WTC11 (cell line): ENCODE measurements around the gene MYH11. TPM values are rescaled to one million over a fixed set of nuclear protein-coding genes. Genes with fewer than 3 reads are reported as not detected.

ENCODE experiments used
- ATAC-seq: fragments of 200-7000 bp; cut with Tn5 transposase; 2 replicates; pipeline ENCODE4 v1.10.0; 2021; ENCODE audit warnings: mild to moderate bottlenecking, moderate library complexity
- CTCF ChIA-PET: fragments of 300-600 bp; sonication (Branson Sonifier 250); formaldehyde crosslinking; loops from one replicate; lab custom pipeline; 2021; ENCODE audit warnings: antibody characterized with exemption; lab: Charles Lee
- POLR2A ChIA-PET: fragments of 350-600 bp; sonication (Branson Sonifier 250); formaldehyde crosslinking; loops from one replicate; lab custom pipeline; 2021; ENCODE audit warnings: antibody characterized with exemption; lab: Charles Lee
- DNase-seq: peaks from one replicate; pipeline ENCODE4 v3.0.0; 2021; ENCODE audit warnings: low spot score
- H3K27ac Mint-ChIP-seq: 2 replicates; pipeline ENCODE4 v1.8.0; 2021; ENCODE audit warnings: mixed read lengths
- H3K27me3 Mint-ChIP-seq: 2 replicates; pipeline ENCODE4 v1.8.0; 2021; ENCODE audit warnings: low read depth, mild to moderate bottlenecking, moderate library complexity, mixed read lengths
- H3K36me3 Mint-ChIP-seq: 2 replicates; pipeline ENCODE4 v1.8.0; 2021; ENCODE audit warnings: mixed read lengths
- H3K4me1 Mint-ChIP-seq: 2 replicates; pipeline ENCODE4 v1.8.0; 2022; ENCODE audit warnings: mixed read lengths
- H3K4me3 Mint-ChIP-seq: 2 replicates; pipeline ENCODE4 v1.8.0; 2021; ENCODE audit warnings: mild to moderate bottlenecking, moderate library complexity, mixed read lengths
- H3K9me3 Mint-ChIP-seq: 2 replicates; pipeline ENCODE4 v1.8.0; 2021; ENCODE audit warnings: mixed read lengths
- ATF1 ChIP-seq: sonication (generic); formaldehyde crosslinking; IDR thresholded peaks from 2 replicates; pipeline ENCODE4 v1.8.1; 2023; ENCODE audit warnings: mild to moderate bottlenecking, moderate library complexity, missing genetic modification reagents
- CDX4 ChIP-seq: fragments of 250-450 bp; sonication (Bioruptor Pico); IDR thresholded peaks from 2 replicates; pipeline ENCODE4 v1.9.0; 2021; ENCODE audit warnings: moderate library complexity, mild to moderate bottlenecking, inconsistent platforms, borderline replicate concordance
- E2F4 ChIP-seq: sonication (generic); formaldehyde crosslinking; IDR thresholded peaks from 2 replicates; pipeline ENCODE4 v1.8.1; 2022; ENCODE audit warnings: low read depth, mild to moderate bottlenecking, moderate library complexity, missing genetic modification reagents, borderline replicate concordance
- FOXJ3 ChIP-seq: sonication (generic); formaldehyde crosslinking; IDR thresholded peaks from 2 replicates; pipeline ENCODE4 v1.9.0; 2021; ENCODE audit warnings: missing genetic modification reagents, mild to moderate bottlenecking, borderline replicate concordance
- GRHL2 ChIP-seq: fragments of 250-450 bp; sonication (Bioruptor Pico); IDR thresholded peaks from 2 replicates; pipeline ENCODE4 v1.8.0; 2022; ENCODE audit warnings: mild to moderate bottlenecking, moderate library complexity; ENCODE audit not compliant: insufficient replicate concordance, severe bottlenecking
- HMGA2 ChIP-seq: fragments of 250-450 bp; sonication (Bioruptor Pico); IDR thresholded peaks from 2 replicates; pipeline ENCODE4 v1.4.0; 2021; ENCODE audit warnings: mild to moderate bottlenecking, moderate library complexity
- IRF2 ChIP-seq: sonication (generic); formaldehyde crosslinking; IDR thresholded peaks from 2 replicates; pipeline ENCODE4 v1.8.0; 2022; ENCODE audit warnings: low read depth, missing genetic modification reagents, borderline replicate concordance
- NR2C2 ChIP-seq: sonication (generic); formaldehyde crosslinking; IDR thresholded peaks from 2 replicates; pipeline ENCODE4 v1.8.0; 2022; ENCODE audit warnings: mild to moderate bottlenecking, missing genetic modification reagents
- PRRX2 ChIP-seq: fragments of 250-450 bp; sonication (Bioruptor Pico); IDR thresholded peaks from 2 replicates; pipeline ENCODE4 v1.8.0; 2021; ENCODE audit warnings: mild to moderate bottlenecking
- RORB ChIP-seq: fragments of 250-450 bp; sonication (Bioruptor Pico); IDR thresholded peaks from 2 replicates; pipeline ENCODE4 v1.9.0; 2021; ENCODE audit warnings: mild to moderate bottlenecking
- SP1 ChIP-seq: sonication (generic); formaldehyde crosslinking; conservative IDR thresholded peaks from 2 replicates; pipeline ENCODE4 v1.8.1; 2022; ENCODE audit warnings: missing genetic modification reagents
- STAT6 ChIP-seq: sonication (generic); formaldehyde crosslinking; conservative IDR thresholded peaks from 2 replicates; pipeline ENCODE4 v1.8.1; 2023; ENCODE audit warnings: mild to moderate bottlenecking, low read depth, missing genetic modification reagents, moderate library complexity
- USF1 ChIP-seq: sonication (generic); formaldehyde crosslinking; IDR thresholded peaks from 2 replicates; pipeline ENCODE4 v1.8.0; 2022; ENCODE audit warnings: mild to moderate bottlenecking, missing genetic modification reagents
- ZNF219 ChIP-seq: sonication (generic); formaldehyde crosslinking; IDR thresholded peaks from 2 replicates; pipeline ENCODE4 v1.8.0; 2023; ENCODE audit warnings: missing genetic modification reagents, mild to moderate bottlenecking, borderline replicate concordance
- ZNF232 ChIP-seq: sonication (generic); formaldehyde crosslinking; IDR thresholded peaks from 2 replicates; pipeline ENCODE4 v1.8.0; 2022; ENCODE audit warnings: mild to moderate bottlenecking, missing genetic modification reagents
- ZNF425 ChIP-seq: fragments of 250-450 bp; sonication (Bioruptor Pico); conservative IDR thresholded peaks from 2 replicates; pipeline ENCODE4 v1.9.0; 2021; ENCODE audit warnings: mild to moderate bottlenecking
- total RNA-seq: library from RNA; stranded (reverse); gene quantifications from 3 replicates; pipeline ENCODE4 v1.2.3, GENCODE V29; 2021

MYH11 gene
- total RNA-seq, 1 experiment from 2014 or later: 0.74 TPM

GRCh38 chr16:15757077-15757386, 99.8 kb downstream of the MYH11 start:
- TF ChIP-seq ZNF425 (CRISPR knock-in tag): no peak
- no peak for TF ChIP-seq CDX4
- TF ChIP-seq STAT6 (CRISPR knock-in tag): no peak
- no peak for TF ChIP-seq ATF1
- no peak for TF ChIP-seq NR2C2
- TF ChIP-seq RORB (CRISPR knock-in tag): no peak
- no peak overlapping the region for H3K4me3 Mint-ChIP-seq
- H3K36me3 Mint-ChIP-seq: no peaks in the 10 kb centered on the region
- CTCF ChIA-PET: interaction anchor here (0.6 to 2.4 kb wide), 19 partner anchors 9 to 1257 kb away, joined by 3 to 12 read pairs (median 4); partner anchors contain the start of gene MARF1
- no peak for ATAC-seq
- peaks cover 7% of the 10 kb centered on the region for H3K27me3 Mint-ChIP-seq
- H3K4me1 Mint-ChIP-seq: peaks cover 6% of the 10 kb centered on the region
- H3K27ac Mint-ChIP-seq: no peak overlapping the region
- POLR2A ChIA-PET: no interaction called here
- H3K9me3 Mint-ChIP-seq: peaks cover 3% of the 10 kb centered on the region; the same call in 1 of the 2 replicates
- DNase-seq: no peak

GRCh38 chr16:15754821-15755534, 101.8 kb downstream of the MYH11 start:
- no peak for ATAC-seq
- no peak overlapping the region for H3K27ac Mint-ChIP-seq
- no peak overlapping the region for H3K4me3 Mint-ChIP-seq
- ChIA-PET CTCF (interaction anchor here (0.6 to 2.4 kb wide), 3 partner anchors 11 to 17 kb away, joined by 3 to 12 read pairs (median 7); no protein-coding TSS in a partner anchor), POLR2A (no interaction called here)
- TF ChIP-seq USF1: no peak
- TF ChIP-seq E2F4 (CRISPR knock-in tag): no peak
- peaks cover 7% of the 10 kb centered on the region for H3K27me3 Mint-ChIP-seq
- H3K36me3 Mint-ChIP-seq: no peaks in the 10 kb centered on the region
- H3K9me3 Mint-ChIP-seq: no peaks in the 10 kb centered on the region
- no peak for DNase-seq
- H3K4me1 Mint-ChIP-seq: no peaks in the 10 kb centered on the region

- ChIA-PET POLR2A (no interaction called here), CTCF (no interaction called here)
- no peaks in the 10 kb centered on the region for H3K9me3 Mint-ChIP-seq
- peaks cover 7% of the 10 kb centered on the region for H3K27me3 Mint-ChIP-seq
- H3K36me3 Mint-ChIP-seq: no peaks in the 10 kb centered on the region
- no peak for ATAC-seq
- TF ChIP-seq GRHL2 (CRISPR knock-in tag): no peak
- TF ChIP-seq ZNF219 (CRISPR knock-in tag): no peak
- TF ChIP-seq PRRX2 (CRISPR knock-in tag): no peak
- no peak for TF ChIP-seq FOXJ3 (CRISPR knock-in tag)
- TF ChIP-seq IRF2 (CRISPR knock-in tag): no peak
- no peak for TF ChIP-seq ZNF232 (CRISPR knock-in tag)
- no peak for TF ChIP-seq HMGA2
- TF ChIP-seq SP1 (CRISPR knock-in tag): no peak
- H3K27ac Mint-ChIP-seq: no peak overlapping the region
- no peak overlapping the region for H3K4me3 Mint-ChIP-seq
- DNase-seq: no peak
- no peaks in the 10 kb centered on the region for H3K4me1 Mint-ChIP-seq
Measured at GRCh38 chr16:15752717-15753488, 103.9 kb downstream of the MYH11 start.
